Sigmoid colon (tissue), 7 donors: Measurements from ENCODE around the gene WDR37. TPM values are rescaled to one million over a fixed set of nuclear protein-coding genes. Genes with fewer than 3 reads are reported as not detected.
A peak's percentile ranks its signal among the peaks of the same experiment; 100 is the strongest.

ENCODE experiments used
- DNase-seq: peaks from one replicate; pipeline ENCODE4 v3.0.0-alpha.2; 2019
- H3K27ac ChIP-seq, 4 donors: fragments of 200-600 bp; sonication (generic); one replicate each; pipeline ENCODE4 v1.5.1; 2016 to 2019; ENCODE audit warnings: mild to moderate bottlenecking in 1 of 4
- H3K27me3 ChIP-seq, 3 donors: fragments of 200-600 bp; sonication (generic); one replicate each; pipeline ENCODE4 v1.5.1; 2019; ENCODE audit warnings: mild to moderate bottlenecking in 1 of 3
- H3K36me3 ChIP-seq, 4 donors: fragments of 200-600 bp; sonication (generic); one replicate each; pipeline ENCODE4 v1.5.1; 2016 to 2019
- H3K4me1 ChIP-seq, 4 donors: fragments of 200-600 bp; sonication (generic); one replicate each; pipeline ENCODE4 v1.5.1; 2017 to 2019
- H3K4me3 ChIP-seq, 4 donors: fragments of 200-600 bp; sonication (generic); one replicate each; pipeline ENCODE4 v1.5.1; 2017 to 2019; ENCODE audit warnings: mild to moderate bottlenecking in 2 of 4, moderate library complexity in 1 of 4
- H3K9me3 ChIP-seq, 4 donors: fragments of 200-600 bp in 3 of 4; sonication (generic) in 3 of 4; one replicate each; pipeline versions ENCODE4 v1.5.1 to v1.6.1; 2013 to 2019
- EP300 ChIP-seq, 4 donors: sonication (generic); formaldehyde crosslinking; IDR thresholded peaks; one replicate each; pipeline ENCODE4 v1.6.1; 2017; ENCODE audit warnings: antibody characterized with exemption in 4 of 4
- POLR2A ChIP-seq, 2 donors: fragments of 450-650 bp; IDR thresholded peaks; one replicate each; pipeline ENCODE4 v1.6.1; 2016; ENCODE audit warnings: antibody characterized with exemption in 2 of 2, mild to moderate bottlenecking in 2 of 2, moderate library complexity in 2 of 2
- POLR2AphosphoS5 ChIP-seq, 4 donors: sonication (generic); formaldehyde crosslinking; IDR thresholded peaks; one replicate each; pipeline ENCODE4 v1.6.1; 2017; ENCODE audit warnings: antibody characterized with exemption in 4 of 4
- WGBS, 2 donors: extraction: QIAGEN DNeasy Blood & Tissue Kit; methylation state at CpG; one replicate each; pipeline ENCODE4 v1.1.7; 2013; 5-methylcytosine and 5-hydroxymethylcytosine counted together
- intact Hi-C: fragments of 100-400 bp; cut with DNase I; formaldehyde crosslinking; loops from one replicate; pipeline ENCODE4 v1.15.1; 2023
- polyA plus RNA-seq, 3 donors: library from polyadenylated mRNA; stranded (reverse); fragments of 200-250 nt; gene quantifications; one replicate each; pipeline ENCODE4 v1.2.3, GENCODE V29; 2013
- total RNA-seq, 4 donors: library from RNA; depleted of rRNA; stranded (reverse); fragments of >200 nt; gene quantifications; one replicate each; pipeline ENCODE4 v1.1.0, GENCODE V29; 2016
- TF ChIP-seq, protein P1 (sequence below), 4 experiments: fragments of 450-650 bp in 3 of 4; fragments of 200-600 bp in 1 of 4; IDR thresholded peaks; one replicate each; pipeline ENCODE4 v1.5.1; 2016 to 2019; ENCODE audit warnings: antibody characterized with exemption in 4 of 4, mild to moderate bottlenecking in 3 of 4, moderate library complexity in 2 of 4
- donor health status: healthy with polysubstance abuse.
- donor health status: Bipolar disorder and iron deficiency.
- donor health status: healthy.

Gene WDR37
- total and polyA plus RNA-seq, 7 donors, result 5.4 to 25.5 (median 10.6) TPM

- Histone ChIP-seq H3K27ac (peak overlapping the region; percentile 51 to 56 (median 55)), H3K36me3 (peaks cover 0 to 47% (median 4%) of the 10 kb centered on the region in 4 donors), H3K4me3 (no peak overlapping the region), H3K9me3 (no peaks in the 10 kb centered on the region), H3K4me1 (peaks cover 0 to 19% (median 12%) of the 10 kb centered on the region in 4 donors), H3K27me3 (no peaks in the 10 kb centered on the region)
- TF ChIP-seq EP300 (IDR thresholded peaks at IDR 0.05) (no peak), POLR2AphosphoS5 (IDR thresholded peaks at IDR 0.05) (no peak), POLR2A (IDR thresholded peaks at IDR 0.05) (no peak)
- TF ChIP-seq, protein P1, sequence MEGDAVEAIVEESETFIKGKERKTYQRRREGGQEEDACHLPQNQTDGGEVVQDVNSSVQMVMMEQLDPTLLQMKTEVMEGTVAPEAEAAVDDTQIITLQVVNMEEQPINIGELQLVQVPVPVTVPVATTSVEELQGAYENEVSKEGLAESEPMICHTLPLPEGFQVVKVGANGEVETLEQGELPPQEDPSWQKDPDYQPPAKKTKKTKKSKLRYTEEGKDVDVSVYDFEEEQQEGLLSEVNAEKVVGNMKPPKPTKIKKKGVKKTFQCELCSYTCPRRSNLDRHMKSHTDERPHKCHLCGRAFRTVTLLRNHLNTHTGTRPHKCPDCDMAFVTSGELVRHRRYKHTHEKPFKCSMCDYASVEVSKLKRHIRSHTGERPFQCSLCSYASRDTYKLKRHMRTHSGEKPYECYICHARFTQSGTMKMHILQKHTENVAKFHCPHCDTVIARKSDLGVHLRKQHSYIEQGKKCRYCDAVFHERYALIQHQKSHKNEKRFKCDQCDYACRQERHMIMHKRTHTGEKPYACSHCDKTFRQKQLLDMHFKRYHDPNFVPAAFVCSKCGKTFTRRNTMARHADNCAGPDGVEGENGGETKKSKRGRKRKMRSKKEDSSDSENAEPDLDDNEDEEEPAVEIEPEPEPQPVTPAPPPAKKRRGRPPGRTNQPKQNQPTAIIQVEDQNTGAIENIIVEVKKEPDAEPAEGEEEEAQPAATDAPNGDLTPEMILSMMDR (IDR thresholded peaks at IDR 0.05), result no peak
- WGBS, 2 donors, result 66 to 84% methylated on average over 4 of the region's 4 CpGs
- intact Hi-C loops, result no loop called here
- DNase-seq, result no peak
Measured at GRCh38 chr10:1044146-1044545, 12.0 kb upstream of the WDR37 start.

DNA sequence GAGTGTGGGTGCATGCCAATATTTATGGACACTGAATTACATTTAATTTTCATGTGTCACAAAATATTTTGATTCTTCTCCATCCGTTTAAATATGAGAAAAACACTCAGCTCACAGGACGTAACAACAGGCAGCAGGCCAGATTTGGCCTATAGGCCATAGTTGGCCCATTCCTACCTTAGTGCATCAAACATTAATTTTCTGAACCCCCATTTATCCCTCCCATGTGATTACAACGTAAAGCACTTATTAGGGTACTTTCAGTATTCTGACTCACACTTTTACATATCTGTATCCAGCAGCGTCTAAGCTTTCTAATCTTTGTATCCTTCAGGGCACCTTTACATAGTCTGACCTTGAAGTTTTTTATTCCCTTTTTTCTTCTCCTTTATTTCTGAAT lies 11.2 kb upstream of the WDR37 start:
- no peak overlapping the region for H3K4me3 ChIP-seq
- intact Hi-C loops, result loop anchor here (5.0 kb wide), 1 partner anchor 58 kb away; the partner anchor contains the start of gene GTPBP4
- DNase-seq, result no peak
- H3K4me1 ChIP-seq, result peaks cover 0 to 24% (median 15%) of the 10 kb centered on the region in 4 donors
- no peaks in the 10 kb centered on the region for H3K9me3 ChIP-seq
- peak overlapping the region in 1 of 4 donors; percentile 56 for H3K27ac ChIP-seq
- 82 to 83% methylated on average over 4 of the region's 4 CpGs for WGBS, 2 donors
- no peak for TF ChIP-seq EP300 (IDR thresholded peaks at IDR 0.05)
- TF ChIP-seq, protein P1 (IDR thresholded peaks at IDR 0.05), result no peak
- no peak for TF ChIP-seq POLR2AphosphoS5 (IDR thresholded peaks at IDR 0.05)
- no peak for TF ChIP-seq POLR2A (IDR thresholded peaks at IDR 0.05)
- no peaks in the 10 kb centered on the region for H3K27me3 ChIP-seq
- peaks cover 0 to 39% (median 4%) of the 10 kb centered on the region in 4 donors for H3K36me3 ChIP-seq

DNA sequence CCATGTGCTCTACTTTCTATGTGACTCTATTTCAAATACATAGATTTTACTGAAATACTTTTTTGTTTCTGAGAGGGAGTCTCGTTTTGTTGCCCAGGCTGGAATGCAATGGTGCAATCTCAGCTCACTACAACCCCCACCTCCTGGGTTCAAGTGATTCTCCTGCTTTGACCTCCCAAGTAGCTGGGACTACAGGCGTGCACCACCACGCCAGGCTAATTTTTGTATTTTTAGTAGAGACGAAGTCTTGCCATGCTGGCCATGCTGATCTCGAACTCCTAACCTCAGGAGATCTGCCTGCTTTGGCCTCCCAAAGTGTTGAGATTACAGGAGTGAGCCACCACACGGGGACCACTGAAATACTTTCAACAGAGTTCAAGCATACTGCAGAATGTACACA lies 10.8 kb upstream of the WDR37 start:
- no peak for DNase-seq

GRCh38 chr10:1047937-1048336 lies 8.2 kb upstream of the WDR37 start:
- peaks cover 0 to 38% (median 26%) of the 10 kb centered on the region in 4 donors for H3K4me1 ChIP-seq
- H3K27ac ChIP-seq, result peak overlapping the region; percentile 98 to 100 (median 100)
- 3 to 6% methylated on average over 15 of the region's 15 CpGs for WGBS, 2 donors
- no peaks in the 10 kb centered on the region for H3K27me3 ChIP-seq
- DNase-seq, result no peak
- peak overlapping the region; percentile 71 to 87 (median 74) for H3K4me3 ChIP-seq
- TF ChIP-seq EP300 (IDR thresholded peaks at IDR 0.05) (no peak), POLR2A (IDR thresholded peaks at IDR 0.05) (no peak), POLR2AphosphoS5 (IDR thresholded peaks at IDR 0.05) (no peak)
- TF ChIP-seq, protein P1 (IDR thresholded peaks at IDR 0.05), result no peak
- no peaks in the 10 kb centered on the region for H3K9me3 ChIP-seq
- intact Hi-C loops, result loop anchor here (2.0 to 5.0 kb wide), 2 partner anchors 61 to 117 kb away; partner anchors contain the start of genes GTPBP4 and LARP4B
- peaks cover 0 to 30% (median 0%) of the 10 kb centered on the region in 4 donors for H3K36me3 ChIP-seq

More for the DNA sequence above, 10.8 kb upstream of the WDR37 start:
- Histone ChIP-seq H3K36me3 (peaks cover 0 to 34% (median 4%) of the 10 kb centered on the region in 4 donors), H3K27me3 (no peaks in the 10 kb centered on the region), H3K9me3 (no peaks in the 10 kb centered on the region), H3K4me1 (peaks cover 0 to 29% (median 20%) of the 10 kb centered on the region in 4 donors), H3K27ac (no peak overlapping the region), H3K4me3 (no peak overlapping the region)
- intact Hi-C loops, result loop anchor here (5.0 kb wide), 1 partner anchor 58 kb away; the partner anchor contains the start of gene GTPBP4
- no peak for TF ChIP-seq POLR2A (IDR thresholded peaks at IDR 0.05)
- no peak for TF ChIP-seq EP300 (IDR thresholded peaks at IDR 0.05)
- TF ChIP-seq POLR2AphosphoS5 (IDR thresholded peaks at IDR 0.05), result no peak
- TF ChIP-seq, protein P1 (IDR thresholded peaks at IDR 0.05), result no peak
- WGBS, 2 donors, result 86 to 88% methylated on average over 6 of the region's 6 CpGs
